GM18858 (cell line): ENCODE measurements around the gene ALKAL2.

ENCODE experiments used
- ATAC-seq: cut with Tn5 transposase; IDR thresholded peaks from one replicate; pipeline ENCODE4 v1.9.1; 2021; ENCODE audit not compliant: unreplicated experiment

ALKAL2 gene

DNA sequence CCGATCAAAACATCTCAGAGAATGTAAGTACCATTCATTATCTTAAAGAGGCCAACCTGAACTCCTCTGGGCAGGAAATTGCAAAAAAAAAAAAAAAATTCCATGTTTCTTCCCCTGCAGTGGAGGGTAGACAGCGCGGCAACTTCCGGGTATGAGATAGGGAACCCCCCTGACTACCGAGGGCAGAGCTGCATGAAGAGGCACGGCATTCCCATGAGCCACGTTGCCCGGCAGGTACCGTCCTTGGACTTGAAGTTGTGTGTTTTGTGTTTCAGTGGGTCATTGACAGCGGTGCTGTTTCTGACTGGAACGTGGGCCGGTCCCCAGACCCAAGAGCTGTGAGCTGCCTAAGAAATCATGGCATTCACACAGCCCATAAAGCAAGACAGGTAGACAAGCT, 16.0 kb downstream of the ALKAL2 start:
- ATAC-seq, result no peak

DNA sequence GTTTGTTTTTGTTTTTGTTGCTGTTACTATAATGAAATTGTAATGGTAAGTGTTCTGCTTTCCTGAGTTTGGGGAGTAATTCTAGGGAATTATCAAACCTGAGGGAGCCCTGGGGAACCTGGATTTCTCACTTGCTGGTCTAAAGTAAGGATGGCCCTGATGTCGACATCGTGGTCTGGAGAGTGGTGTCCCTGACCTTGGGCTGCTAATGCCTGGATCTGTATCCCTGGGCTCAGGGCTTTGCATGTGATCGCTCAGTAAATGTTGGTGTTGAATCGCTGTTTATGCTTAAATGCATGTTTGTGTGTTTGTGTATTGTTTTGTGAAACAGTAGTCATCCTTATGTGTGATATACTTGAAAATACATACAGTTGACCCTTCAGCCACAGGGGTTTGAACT, 17.0 kb downstream of the ALKAL2 start:
- ATAC-seq, result no peak

DNA sequence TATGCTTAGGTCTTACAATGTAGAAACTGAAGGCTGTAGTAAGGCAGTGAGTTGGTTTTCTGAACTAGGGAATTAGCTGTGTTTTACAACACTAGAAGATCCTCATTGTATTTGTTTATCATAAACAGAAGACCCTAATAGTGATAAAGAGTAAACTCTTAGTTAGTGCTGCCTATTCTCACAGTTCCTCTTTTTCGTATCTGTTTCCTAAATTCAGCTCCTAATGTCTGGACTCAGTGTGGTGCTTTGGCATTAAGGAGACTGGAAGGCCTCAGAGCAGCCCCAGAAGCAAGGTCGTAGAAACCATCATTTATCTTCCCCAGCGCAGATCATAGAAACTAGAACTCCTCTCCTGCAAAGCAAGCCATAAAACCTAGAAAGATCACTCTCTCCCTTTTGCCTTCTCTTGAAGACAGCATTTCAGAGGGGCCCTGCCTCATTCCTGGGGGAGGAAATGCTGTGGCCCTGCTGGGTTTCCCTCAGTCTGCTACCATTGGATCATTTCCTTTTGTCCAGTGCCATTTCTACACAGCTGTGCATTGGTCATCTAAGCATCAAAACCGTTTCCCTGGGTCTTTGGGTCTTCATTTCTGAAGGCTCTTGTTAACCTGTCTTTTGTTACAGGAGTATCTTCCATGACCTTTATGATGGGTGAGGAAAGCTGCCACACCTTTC, 18.4 kb downstream of the ALKAL2 start:
- no peak for ATAC-seq

DNA sequence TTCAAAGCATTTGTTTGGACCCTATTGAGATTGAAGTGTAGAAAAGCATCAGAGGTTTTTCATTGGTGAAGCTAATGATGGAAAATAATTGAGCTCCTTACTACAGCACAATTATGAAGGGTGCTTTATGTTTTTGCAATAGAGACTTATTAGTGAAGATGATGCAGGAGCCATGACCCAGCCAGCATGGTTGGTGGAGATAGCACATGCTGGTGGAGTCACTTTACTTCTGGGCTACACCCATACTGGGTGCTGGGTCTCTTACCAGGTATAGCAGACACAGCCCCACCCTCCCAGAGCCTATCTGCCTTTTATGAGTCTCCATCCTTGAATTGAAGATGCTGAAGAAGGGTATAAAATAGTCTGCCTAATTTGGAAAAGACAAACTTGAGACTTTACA, 19.6 kb downstream of the ALKAL2 start:
- ATAC-seq, result no peak

DNA sequence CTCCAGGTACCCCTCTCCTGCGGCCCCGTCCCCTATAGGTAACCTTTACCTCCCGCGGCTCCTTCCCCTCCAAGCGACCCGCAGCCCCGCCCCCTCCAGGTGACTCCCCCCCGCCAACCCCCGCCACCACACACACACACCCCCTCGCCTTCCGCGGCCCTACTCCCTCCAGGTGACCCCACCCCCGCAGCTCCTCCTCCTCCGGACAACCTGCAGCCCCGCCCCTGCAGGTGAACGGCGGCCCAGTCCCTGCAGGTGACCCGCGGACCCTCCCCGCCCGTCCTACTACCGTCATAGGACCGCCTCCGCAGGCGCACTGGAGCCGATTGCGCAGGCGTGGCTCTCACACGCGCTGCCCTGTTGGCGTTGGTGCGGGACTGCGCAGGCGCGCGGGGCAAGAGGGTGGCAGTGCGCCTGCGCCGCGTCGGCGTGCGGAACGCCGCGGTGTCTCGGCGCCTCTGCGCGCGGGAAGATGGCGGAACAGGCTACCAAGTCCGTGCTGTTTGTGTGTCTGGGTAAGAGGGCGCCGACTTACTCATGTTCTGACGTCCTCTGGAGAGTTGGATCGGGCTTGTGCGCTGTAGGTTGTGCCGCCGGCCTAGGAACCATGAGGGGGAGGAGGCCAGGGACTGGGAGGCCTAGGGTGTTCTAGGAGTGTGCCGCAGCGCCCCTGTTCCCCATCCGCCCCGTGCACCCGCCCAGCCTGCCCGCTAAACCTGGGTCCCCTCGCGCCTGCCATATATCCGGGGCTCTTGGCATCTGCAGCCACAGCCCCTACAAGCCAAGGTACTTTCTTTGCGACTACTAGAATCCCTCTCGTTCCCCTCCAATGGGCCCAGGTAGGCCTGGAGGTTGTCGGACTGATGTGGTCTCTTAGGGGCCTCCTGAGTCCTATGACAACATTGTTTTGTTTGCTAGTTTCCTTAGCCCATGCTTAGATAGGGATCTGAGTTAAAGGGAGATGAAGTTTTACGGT, 23.1 kb downstream of the ALKAL2 start, which contains the start of gene ACP1:
Gene ACP1 (plus strand): TSS at position 455 of the 976 bp plus-strand sequence. CDS start 18 bp downstream, at position 473.
- peak; percentile 89 for ATAC-seq

DNA sequence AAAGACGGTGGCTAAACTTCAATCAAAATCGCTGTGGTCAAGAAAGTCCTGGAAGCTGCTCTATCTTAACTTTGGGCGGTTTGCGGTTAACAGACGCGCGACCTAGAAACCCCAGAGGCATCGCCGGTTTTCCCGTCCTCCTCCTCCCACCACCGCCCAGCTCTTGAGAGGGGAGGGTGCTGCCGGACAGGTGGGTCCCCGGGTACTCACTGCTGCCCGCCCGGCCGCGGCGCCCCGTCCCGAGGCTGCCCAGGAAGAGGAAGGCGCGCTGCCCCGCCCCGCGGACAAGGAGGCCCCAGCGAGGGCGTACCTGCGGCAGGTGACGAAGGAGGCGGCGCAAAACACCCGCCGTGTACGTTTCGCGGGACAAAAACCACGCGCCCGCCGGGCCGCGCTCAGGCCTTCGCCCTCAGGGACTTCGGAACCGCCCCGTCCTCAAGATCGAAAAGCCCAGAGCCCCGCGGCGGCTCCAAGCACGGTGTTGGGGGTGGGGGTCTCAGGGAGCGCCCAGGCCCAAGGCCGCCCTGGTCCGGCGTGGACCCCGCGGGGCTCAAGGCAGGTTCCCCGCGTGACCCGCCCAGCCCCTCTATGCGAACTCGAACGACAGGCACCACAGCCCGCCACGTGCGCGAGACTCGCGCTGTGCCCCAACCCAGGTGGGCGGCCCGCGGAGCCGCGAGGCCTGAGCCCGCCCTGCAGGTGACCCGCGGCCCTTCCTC, 24.0 kb downstream of the ALKAL2 start, which contains the start of gene SH3YL1:
Gene SH3YL1 (minus strand): TSS at position 259 of the 719 bp plus-strand sequence. CDS start 48 bp downstream, at position 211.
- ATAC-seq, result no peak

DNA sequence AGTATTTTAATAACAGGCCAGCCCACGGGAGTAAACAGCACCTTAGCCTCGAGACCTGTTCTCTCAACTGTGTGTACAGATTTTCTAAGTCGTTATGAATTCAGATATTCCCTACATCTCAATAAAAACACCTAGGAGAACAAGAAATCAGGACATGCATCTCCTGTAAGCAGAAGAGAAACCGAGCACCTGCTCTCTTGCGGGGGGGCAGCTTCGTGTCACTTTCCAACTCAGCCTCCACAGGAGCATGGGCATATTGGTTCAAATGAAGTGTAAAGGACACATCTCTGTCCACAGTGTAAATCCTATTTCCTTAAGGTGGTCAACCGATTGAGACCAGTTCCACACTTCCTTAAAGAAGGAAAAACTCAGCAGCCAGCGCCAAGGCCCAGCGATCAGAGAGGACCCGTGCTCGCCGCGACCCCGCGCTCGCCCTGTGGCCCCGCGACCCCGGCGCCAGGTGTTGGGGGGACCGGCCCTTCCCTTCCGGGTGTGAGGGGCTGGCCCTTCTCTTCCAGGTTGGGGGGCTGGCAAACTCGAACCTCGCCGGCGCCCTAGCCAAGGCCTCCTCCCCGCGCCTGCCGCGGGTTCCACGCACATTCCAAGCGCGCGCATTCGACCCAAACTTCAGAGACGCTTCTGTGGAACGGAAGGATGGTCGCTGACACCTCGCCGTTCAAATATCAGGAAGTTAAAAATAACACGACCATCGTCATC, 24.7 kb downstream of the ALKAL2 start:
- ATAC-seq, result no peak

DNA sequence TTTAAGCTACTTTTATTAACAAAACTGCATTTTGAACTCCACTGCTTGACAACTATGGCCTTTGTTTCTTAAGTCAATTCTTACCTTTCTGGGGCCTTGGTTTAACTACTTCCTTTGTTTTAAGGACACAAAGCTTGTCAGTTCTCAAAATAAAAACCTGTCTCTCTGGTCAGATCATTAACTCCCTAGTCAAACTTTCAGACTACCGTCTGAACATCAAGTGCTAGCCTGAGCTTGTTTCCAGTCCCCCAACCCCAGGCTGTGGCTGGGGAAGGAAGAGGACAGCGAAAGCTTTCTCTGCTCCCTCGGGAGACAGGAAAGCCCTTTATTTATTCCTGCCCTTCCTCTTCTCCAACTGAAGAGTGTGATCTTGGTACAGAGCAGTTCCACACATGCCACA, 25.8 kb downstream of the ALKAL2 start:
- ATAC-seq, result no peak

DNA sequence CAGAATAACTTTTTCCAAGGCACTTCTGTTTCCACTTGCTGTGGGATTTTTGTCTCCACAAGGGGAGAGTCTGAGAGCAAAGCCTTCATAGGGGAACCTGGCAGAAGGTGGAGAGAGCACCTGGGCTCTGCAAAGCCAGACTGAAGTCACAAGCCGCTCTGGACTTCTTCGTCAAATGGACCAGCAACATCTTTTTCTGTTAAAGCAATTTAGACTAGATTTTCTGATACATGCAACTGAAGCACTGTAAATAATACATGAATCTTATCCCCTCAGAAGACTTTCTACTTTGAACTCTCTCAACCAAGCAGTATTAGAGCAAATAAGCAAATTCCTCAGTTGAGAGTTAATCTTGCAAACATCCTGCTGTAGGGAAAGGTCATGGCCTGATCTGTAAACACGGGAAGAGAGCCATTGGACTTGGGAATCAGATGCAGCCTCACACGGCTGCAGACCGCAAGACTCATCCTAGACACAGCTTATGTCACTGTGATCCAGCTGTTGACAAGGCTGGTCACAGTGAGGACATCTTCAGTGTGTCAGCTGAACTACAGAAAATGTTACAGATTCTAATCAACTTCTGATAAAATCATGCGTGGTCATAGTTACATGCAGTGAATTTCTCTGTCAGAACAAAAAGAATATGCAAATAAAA, 27.3 kb downstream of the ALKAL2 start:
- no peak for ATAC-seq

DNA sequence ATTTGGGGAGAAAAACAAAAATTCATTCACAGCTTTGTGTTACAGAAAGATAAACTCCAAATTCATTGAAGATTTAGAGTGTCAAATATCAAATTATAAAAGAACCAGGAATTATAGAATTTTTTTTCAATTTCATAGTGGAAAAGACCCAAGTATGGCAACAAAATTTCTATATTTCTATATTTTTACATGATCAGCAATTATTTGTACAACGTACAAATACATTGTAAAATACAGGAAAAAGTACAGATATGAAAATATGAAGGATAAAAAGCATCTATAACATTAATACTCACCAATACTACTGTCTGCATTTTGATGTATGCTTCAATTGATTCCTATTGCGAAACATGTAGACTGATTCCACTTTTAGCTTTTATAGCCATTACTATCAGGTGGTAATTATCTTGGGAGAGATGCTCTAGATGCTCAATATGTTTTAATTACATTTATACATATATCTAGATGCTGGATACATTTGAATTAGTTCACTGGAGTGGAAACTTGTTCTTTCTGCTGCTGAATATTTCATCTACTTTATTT, 28.0 kb downstream of the ALKAL2 start:
- ATAC-seq, result no peak

DNA sequence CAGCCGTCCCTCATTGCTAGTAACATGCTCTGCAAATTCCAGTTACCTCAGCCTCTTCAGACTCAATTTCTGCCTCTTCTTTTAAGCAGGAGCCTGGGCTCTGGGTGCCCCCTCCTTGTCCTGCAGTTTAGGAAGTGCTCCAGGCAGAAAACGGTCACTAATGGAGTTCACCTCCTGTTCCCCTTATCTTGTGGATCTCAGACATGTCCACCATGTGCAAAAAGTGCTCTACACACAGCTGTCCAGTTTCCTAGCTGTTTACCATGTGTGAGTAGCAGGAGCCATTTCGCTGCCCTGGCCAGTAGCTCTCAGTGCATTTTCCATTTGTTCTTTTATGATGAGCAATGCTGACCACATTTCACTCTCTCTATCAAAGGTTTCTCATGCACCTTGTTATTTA, 29.0 kb downstream of the ALKAL2 start:
- ATAC-seq, result no peak

DNA sequence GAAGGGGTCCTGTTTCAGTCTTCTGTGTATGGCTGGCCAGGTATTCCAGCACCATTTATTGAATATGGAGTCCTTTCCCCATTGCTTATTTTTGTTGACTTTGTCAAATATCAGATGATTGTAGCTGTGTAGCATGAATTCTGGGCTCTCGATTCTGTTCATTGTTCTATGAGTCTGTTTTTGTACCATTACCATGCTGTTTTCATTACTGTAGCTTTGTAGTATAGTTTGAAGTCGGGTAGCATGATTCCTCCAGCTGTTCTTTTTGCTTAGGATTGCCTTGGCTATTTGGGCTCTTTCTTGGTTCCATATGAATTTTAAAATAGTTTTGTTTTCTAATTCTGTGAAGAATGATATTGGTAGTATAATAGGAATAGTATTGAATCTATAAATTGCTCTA, 30.0 kb downstream of the ALKAL2 start:
- no peak for ATAC-seq

DNA sequence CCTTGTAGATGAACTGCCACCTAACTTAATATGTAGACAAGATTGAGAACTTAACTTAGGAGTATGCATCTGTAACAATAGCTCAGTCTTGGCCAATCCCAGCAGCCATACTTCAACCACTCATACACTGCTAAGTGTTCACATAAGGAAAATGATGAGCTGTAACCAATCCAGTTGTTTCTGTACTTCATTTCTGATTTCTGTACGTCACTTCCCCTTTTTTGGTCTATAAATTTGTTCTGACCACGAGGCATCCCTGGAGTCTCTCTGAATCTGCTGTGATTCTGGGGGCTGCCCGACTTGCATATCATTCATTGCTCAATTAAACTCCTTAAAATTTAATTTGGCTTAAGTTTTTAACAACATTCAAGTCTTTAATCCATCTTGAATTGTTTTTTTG, 30.5 kb downstream of the ALKAL2 start:
- no peak for ATAC-seq

DNA sequence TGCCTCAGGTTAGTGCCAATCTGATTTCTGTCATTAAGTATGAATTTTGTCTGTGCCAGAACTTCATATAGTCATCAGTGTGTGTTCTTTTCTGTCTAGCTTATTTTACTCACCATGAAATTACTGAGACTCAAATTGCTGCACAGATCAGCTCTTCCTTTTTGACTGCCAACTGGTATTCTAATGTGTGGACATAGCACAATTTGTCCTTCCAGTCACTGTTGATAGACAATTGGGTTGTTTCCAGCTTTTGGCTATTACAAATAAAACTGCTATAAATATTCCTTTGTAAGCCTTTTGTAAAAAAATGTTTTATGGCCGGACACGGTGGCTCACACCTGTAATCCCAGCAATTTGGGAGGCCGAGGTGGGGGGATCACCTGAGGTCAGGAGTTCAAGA, 31.8 kb downstream of the ALKAL2 start:
- no peak for ATAC-seq

DNA sequence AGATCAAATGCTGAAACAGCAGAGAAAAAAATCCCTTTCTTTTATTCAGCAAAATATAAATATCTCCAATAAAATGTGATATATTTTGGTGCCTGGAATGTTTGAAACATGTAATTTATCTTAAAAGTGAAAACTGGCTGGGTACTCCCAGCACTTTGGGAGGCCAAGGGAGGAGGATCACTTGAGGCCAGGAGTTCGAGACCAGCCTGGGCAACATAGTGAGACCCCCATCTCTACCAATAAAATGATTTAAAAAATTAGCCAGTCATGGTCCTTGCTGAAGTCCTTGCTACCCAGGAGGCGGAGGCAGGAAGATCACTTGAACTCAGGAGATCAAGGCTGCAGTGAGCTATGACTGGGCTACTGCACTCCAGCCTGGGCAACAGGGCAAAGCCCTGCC, 32.7 kb downstream of the ALKAL2 start:
- ATAC-seq, result no peak

DNA sequence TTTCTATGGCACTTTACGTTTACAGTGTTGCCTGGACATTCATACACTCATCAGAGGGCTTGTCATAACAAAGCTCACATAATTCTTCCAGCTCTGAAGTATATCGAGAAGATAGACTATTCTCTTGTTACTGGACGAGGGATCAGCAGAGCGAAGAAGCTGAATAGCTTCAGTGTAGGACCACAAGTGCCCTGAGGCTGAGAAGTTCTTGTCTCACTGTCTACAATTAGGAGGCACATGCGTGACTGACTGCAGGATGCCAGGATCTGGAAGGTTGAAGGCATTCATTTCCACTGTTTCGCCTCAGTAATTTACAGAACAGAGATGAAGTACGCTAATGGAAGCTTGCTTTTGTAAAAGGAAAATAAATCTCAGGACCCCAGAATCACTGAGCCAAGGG, 33.6 kb downstream of the ALKAL2 start:
- no peak for ATAC-seq

DNA sequence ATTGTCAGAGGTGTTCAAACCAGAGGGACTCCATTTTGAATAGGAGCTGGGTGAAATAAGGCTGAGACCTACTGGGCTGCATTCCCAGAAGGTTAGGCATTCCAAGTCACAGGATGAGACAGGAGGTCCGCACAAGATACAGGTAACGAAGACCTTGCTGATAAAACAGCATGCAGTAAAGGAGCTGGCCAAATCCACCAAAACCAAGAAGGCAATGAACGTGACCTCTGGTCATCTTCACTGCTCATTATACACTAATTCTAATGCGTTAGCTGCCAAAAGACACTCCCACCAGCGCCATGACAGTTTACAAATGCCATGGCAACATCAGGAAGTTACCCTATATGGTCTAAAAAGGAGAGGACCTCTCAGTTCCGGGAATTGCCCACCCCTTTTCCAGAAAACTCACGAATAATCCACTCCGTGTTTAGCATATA, 34.7 kb downstream of the ALKAL2 start:
- no peak for ATAC-seq

DNA sequence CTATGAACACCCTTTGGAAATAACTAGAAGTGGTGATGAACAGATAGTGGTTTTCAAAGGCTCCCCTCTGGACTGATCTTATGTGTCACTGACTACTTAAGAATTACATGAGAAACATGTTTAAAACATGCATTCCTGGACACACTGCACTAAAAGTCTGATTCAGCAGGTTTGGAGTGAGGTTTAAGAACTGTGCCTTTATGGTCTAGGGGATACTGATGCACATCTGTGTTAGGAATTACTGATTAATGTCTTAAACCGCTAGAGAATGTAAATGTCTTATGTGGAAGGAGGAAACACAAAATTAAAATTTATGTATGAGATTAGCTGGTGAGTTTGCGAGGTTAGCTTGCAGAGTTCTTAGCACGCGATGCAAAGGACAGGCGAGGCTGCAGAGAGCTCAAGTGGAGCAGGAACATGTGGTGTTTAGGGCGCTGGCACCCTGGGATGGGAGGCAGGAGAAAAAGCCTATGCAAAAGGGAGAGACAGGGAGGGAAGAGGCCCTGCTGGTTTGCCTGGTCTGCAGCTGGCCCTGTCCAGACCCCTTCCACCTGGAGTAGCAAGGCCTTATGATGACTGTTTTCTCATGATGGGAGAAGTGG, 35.8 kb downstream of the ALKAL2 start:
- no peak for ATAC-seq

DNA sequence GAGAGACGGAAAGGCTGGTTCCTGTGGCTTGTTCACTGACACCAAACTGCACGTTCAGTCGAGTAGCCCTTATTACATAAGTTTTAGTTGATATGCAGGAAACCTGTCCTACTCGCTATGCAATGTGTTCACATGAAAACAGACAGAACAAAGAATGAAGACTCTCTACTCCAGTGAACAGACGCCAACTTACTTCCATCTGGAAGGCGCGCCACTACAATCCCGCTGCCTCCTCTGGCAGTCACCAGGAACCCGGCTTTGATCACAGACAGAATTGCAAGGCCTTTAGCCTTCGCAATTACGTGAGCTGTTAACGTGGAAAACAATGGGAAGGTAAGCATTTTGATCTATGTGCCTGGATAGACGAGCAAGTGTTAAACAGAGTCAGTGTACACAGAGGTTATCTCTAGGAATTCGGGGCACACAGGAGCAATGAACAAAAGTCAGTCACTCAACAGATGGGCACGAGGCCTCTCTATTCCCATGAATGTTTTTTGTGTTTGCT, 38.3 kb downstream of the ALKAL2 start:
- no peak for ATAC-seq
